ENCODE results near the gene DCAF16. TPM values are rescaled to one million over a fixed set of nuclear protein-coding genes. Genes with fewer than 3 reads are reported as not detected.

Gene DCAF16
- total and polyA plus RNA-seq, 10 of the 15 experiments (the other 5 are each of a cell fraction or from before 2014, with no cell fraction given): 5.8 to 48.6 (median 26.0) TPM

DNA sequence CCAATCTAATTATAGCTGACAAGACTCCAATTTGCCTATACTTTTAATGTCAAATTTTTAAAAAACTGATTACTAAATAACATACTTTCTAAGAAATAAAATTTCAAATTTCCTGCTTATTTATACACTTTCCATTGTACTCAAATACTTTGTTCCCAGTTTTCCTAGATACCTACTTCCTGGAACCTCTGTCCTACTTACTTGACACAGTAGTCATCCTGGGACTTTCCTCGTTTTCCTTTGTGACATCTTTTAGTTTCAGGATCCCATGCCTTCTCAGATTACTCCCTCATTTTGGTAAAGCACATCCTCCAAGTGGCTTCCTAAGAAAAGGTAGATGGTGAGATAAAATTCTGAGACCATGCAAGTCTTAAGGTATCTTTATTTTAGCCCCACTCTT is 15.8 kb downstream of the DCAF16 start (continued):
- TF ChIP-seq, protein P1, sequence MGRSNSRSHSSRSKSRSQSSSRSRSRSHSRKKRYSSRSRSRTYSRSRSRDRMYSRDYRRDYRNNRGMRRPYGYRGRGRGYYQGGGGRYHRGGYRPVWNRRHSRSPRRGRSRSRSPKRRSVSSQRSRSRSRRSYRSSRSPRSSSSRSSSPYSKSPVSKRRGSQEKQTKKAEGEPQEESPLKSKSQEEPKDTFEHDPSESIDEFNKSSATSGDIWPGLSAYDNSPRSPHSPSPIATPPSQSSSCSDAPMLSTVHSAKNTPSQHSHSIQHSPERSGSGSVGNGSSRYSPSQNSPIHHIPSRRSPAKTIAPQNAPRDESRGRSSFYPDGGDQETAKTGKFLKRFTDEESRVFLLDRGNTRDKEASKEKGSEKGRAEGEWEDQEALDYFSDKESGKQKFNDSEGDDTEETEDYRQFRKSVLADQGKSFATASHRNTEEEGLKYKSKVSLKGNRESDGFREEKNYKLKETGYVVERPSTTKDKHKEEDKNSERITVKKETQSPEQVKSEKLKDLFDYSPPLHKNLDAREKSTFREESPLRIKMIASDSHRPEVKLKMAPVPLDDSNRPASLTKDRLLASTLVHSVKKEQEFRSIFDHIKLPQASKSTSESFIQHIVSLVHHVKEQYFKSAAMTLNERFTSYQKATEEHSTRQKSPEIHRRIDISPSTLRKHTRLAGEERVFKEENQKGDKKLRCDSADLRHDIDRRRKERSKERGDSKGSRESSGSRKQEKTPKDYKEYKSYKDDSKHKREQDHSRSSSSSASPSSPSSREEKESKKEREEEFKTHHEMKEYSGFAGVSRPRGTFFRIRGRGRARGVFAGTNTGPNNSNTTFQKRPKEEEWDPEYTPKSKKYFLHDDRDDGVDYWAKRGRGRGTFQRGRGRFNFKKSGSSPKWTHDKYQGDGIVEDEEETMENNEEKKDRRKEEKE (IDR thresholded peaks at IDR 0.05): no peak
- no peak for TF ChIP-seq CEBPB (IDR thresholded peaks at IDR 0.05; ENCODE audit: borderline replicate concordance in 1 of 2, low read depth in 2 of 2, low read length in 2 of 2)

DNA sequence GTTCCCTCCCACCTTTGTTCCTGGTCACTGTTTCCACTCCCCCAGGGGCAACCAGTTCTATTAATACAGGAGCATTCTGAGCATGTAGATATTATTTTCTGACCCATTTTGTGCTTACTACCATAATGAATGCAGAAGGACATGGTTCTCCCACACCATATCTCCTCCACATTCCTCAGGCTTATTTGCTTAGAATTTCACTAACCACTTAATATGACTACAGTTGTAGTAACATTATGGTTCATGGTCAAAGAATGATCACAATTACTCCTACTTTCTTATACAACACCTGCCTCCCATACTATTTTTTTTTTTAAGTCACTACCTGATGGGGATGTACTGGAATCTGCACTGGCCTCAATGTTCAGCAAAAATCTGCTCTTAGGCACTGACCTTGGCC is 21.6 kb downstream of the DCAF16 start:
- H3K36me3 ChIP-seq (ENCODE audit: control insufficient read depth in 2 of 2, insufficient read depth in 2 of 2, low read length in 1 of 2): no peaks in the 10 kb centered on the region
- no peak overlapping the region for H2AFZ ChIP-seq (ENCODE audit: control insufficient read depth, low read depth, low read length)
- DNase-seq (ENCODE audit: low read depth, low spot score) (no peak), ATAC-seq (no peak), FAIRE-seq (no peak)
- H3K79me2 ChIP-seq (ENCODE audit: control insufficient read depth, insufficient read depth, low read length): no peaks in the 10 kb centered on the region
- no peak overlapping the region for H3K27ac ChIP-seq (ENCODE audit: control insufficient read depth, insufficient read depth)
- no peak overlapping the region for H3K4me2 ChIP-seq (ENCODE audit: control insufficient read depth, insufficient read depth)
- BruUV-seq (replicated peaks): no TSS peak
- RAD21 ChIA-PET (ENCODE audit: unreplicated experiment): no interaction called here
- POLR2A ChIA-PET: no interaction called here
- SMC1A ChIA-PET (ENCODE audit: uncharacterized antibody, unreplicated experiment): interaction anchor here (3.1 kb wide), 1 partner anchor 16 kb away, joined by 12 read pairs; no protein-coding TSS in a partner anchor
- in situ Hi-C loops (cut with MboI): no loop called here
- no peaks in the 10 kb centered on the region; the same call in 2 of the 3 replicates for H3K9me3 ChIP-seq (replicated peaks; ENCODE audit: control insufficient read depth, insufficient read depth, low read length)
- no peak overlapping the region for H3K9ac ChIP-seq (ENCODE audit: control insufficient read depth, insufficient read depth, low read length)
- no peak overlapping the region for H3K4me3 ChIP-seq
- H3K27me3 ChIP-seq (replicated peaks in 1 of 2; ENCODE audit: control insufficient read depth in 2 of 2, insufficient read depth in 2 of 2, low read length in 1 of 2): no peaks in the 10 kb centered on the region
- intact Hi-C loops (cut with micrococcal nuclease; ENCODE audit: unreplicated experiment): no loop called here
- H3K4me1 ChIP-seq (ENCODE audit: control insufficient read depth, insufficient read depth, low read length): no peaks in the 10 kb centered on the region
- no peaks in the 10 kb centered on the region for H4K20me1 ChIP-seq (ENCODE audit: control insufficient read depth, insufficient read depth)
- CTCF ChIA-PET: interaction anchor here (0.7 to 1.0 kb wide), 2 partner anchors 17 to 525 kb away, joined by 3 read pairs; no protein-coding TSS in a partner anchor
- TF ChIP-seq RFX5 (IDR thresholded peaks at IDR 0.05; ENCODE audit: low read depth, low read length) (no peak), POLR2AphosphoS2 (IDR thresholded peaks at IDR 0.05; ENCODE audit: low read depth, low read length) (no peak), FOXK2 (IDR thresholded peaks at IDR 0.05) (no peak), TAF1 (IDR thresholded peaks at IDR 0.05; ENCODE audit: borderline replicate concordance, low read depth, low read length) (no peak), SMARCA5 (IDR thresholded peaks at IDR 0.05) (no peak)
- TF ChIP-seq, protein P2, sequence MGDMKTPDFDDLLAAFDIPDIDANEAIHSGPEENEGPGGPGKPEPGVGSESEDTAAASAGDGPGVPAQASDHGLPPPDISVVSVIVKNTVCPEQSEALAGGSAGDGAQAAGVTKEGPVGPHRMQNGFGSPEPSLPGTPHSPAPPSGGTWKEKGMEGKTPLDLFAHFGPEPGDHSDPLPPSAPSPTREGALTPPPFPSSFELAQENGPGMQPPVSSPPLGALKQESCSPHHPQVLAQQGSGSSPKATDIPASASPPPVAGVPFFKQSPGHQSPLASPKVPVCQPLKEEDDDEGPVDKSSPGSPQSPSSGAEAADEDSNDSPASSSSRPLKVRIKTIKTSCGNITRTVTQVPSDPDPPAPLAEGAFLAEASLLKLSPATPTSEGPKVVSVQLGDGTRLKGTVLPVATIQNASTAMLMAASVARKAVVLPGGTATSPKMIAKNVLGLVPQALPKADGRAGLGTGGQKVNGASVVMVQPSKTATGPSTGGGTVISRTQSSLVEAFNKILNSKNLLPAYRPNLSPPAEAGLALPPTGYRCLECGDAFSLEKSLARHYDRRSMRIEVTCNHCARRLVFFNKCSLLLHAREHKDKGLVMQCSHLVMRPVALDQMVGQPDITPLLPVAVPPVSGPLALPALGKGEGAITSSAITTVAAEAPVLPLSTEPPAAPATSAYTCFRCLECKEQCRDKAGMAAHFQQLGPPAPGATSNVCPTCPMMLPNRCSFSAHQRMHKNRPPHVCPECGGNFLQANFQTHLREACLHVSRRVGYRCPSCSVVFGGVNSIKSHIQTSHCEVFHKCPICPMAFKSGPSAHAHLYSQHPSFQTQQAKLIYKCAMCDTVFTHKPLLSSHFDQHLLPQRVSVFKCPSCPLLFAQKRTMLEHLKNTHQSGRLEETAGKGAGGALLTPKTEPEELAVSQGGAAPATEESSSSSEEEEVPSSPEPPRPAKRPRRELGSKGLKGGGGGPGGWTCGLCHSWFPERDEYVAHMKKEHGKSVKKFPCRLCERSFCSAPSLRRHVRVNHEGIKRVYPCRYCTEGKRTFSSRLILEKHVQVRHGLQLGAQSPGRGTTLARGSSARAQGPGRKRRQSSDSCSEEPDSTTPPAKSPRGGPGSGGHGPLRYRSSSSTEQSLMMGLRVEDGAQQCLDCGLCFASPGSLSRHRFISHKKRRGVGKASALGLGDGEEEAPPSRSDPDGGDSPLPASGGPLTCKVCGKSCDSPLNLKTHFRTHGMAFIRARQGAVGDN (IDR thresholded peaks at IDR 0.05): no peak
- TF ChIP-seq, protein P3, sequence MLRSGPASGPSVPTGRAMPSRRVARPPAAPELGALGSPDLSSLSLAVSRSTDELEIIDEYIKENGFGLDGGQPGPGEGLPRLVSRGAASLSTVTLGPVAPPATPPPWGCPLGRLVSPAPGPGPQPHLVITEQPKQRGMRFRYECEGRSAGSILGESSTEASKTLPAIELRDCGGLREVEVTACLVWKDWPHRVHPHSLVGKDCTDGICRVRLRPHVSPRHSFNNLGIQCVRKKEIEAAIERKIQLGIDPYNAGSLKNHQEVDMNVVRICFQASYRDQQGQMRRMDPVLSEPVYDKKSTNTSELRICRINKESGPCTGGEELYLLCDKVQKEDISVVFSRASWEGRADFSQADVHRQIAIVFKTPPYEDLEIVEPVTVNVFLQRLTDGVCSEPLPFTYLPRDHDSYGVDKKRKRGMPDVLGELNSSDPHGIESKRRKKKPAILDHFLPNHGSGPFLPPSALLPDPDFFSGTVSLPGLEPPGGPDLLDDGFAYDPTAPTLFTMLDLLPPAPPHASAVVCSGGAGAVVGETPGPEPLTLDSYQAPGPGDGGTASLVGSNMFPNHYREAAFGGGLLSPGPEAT (IDR thresholded peaks at IDR 0.05; ENCODE audit: low read depth): no peak
- TF ChIP-seq, protein P4, sequence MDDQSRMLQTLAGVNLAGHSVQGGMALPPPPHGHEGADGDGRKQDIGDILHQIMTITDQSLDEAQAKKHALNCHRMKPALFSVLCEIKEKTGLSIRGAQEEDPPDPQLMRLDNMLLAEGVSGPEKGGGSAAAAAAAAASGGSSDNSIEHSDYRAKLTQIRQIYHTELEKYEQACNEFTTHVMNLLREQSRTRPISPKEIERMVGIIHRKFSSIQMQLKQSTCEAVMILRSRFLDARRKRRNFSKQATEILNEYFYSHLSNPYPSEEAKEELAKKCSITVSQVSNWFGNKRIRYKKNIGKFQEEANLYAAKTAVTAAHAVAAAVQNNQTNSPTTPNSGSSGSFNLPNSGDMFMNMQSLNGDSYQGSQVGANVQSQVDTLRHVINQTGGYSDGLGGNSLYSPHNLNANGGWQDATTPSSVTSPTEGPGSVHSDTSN (IDR thresholded peaks at IDR 0.05; ENCODE audit: insufficient replicate concordance, low read depth, low read length): no peak

Measured in GM12878 (cell line).